ENCODE measurements around the gene RAMP3.

- TF ChIP-seq SIN3A (IDR thresholded peaks at IDR 0.05; ENCODE audit: borderline replicate concordance, insufficient read depth, low read length) = no peak
- no peak for TF ChIP-seq FOXP2 (optimal IDR thresholded peaks at IDR 0.05; ENCODE audit: borderline replicate concordance, extremely low read depth, extremely low read length, insufficient read depth)
These were observed 880 bp downstream of the RAMP3 start for GRCh38 chr7:45158471-45158870.

All from PFSK-1 (cell line).